Medulla oblongata (tissue), 1 donor: ENCODE results near the gene SPATC1L.
"Not testable (repeated sequence)": the region's sequence is repeated elsewhere in the genome, so short reads cannot be mapped to it uniquely, and the experiment has no call there.

Source experiments
- DNase-seq: peaks from one replicate; pipeline ENCODE4 v3.0.0-alpha.2; 2015; ENCODE audit errors: extremely low spot score

The SPATC1L gene

GRCh38 chr21:46200877-46201803 lies 16.9 kb upstream of the SPATC1L start:
- DNase-seq, result not testable (repeated sequence)

- DNase-seq, result no peak
These were observed 15.4 kb upstream of the SPATC1L start for GRCh38 chr21:46199436-46200373.

- DNase-seq, result no peak
These were observed 12.5 kb upstream of the SPATC1L start for GRCh38 chr21:46196733-46197132.

GRCh38 chr21:46195595-46196195 lies 11.4 kb upstream of the SPATC1L start:
- no peak for DNase-seq

GRCh38 chr21:46194374-46195334 lies 10.4 kb upstream of the SPATC1L start:
- no peak for DNase-seq

GRCh38 chr21:46193829-46194373 lies 9.6 kb upstream of the SPATC1L start:
- no peak for DNase-seq

- DNase-seq, result no peak
These were observed 7.7 kb upstream of the SPATC1L start for GRCh38 chr21:46191686-46192575.

- peak; percentile 20 for DNase-seq
These were observed 7.0 kb upstream of the SPATC1L start for GRCh38 chr21:46191257-46191685.

- DNase-seq, result no peak
These were observed 6.4 kb upstream of the SPATC1L start for GRCh38 chr21:46190491-46191131.

- DNase-seq, result no peak
These were observed 5.8 kb upstream of the SPATC1L start for GRCh38 chr21:46189959-46190490.

- DNase-seq, result peak; percentile 42
These were observed 5.1 kb upstream of the SPATC1L start for GRCh38 chr21:46189213-46189958.

GRCh38 chr21:46188226-46189212 lies 4.3 kb upstream of the SPATC1L start:
- DNase-seq, result peak; percentile 80

- no peak for DNase-seq
These were observed 3.6 kb upstream of the SPATC1L start for GRCh38 chr21:46187814-46188213.

- no peak for DNase-seq
These were observed 3.0 kb upstream of the SPATC1L start for GRCh38 chr21:46187261-46187660.

- no peak for DNase-seq
These were observed 1.5 kb upstream of the SPATC1L start for GRCh38 chr21:46185716-46186115.
